Eye (tissue), 1 donor: ENCODE measurements around the gene WBP1L.

Experiments
- DNase-seq: peaks from one replicate; pipeline ENCODE4 v3.0.0-alpha.2; 2015

Gene WBP1L

GRCh38 chr10:102759497-102760210 is 15.9 kb downstream of the WBP1L start:
- DNase-seq, result no peak

GRCh38 chr10:102761981-102762380 is 18.2 kb downstream of the WBP1L start:
- DNase-seq, result no peak

DNA sequence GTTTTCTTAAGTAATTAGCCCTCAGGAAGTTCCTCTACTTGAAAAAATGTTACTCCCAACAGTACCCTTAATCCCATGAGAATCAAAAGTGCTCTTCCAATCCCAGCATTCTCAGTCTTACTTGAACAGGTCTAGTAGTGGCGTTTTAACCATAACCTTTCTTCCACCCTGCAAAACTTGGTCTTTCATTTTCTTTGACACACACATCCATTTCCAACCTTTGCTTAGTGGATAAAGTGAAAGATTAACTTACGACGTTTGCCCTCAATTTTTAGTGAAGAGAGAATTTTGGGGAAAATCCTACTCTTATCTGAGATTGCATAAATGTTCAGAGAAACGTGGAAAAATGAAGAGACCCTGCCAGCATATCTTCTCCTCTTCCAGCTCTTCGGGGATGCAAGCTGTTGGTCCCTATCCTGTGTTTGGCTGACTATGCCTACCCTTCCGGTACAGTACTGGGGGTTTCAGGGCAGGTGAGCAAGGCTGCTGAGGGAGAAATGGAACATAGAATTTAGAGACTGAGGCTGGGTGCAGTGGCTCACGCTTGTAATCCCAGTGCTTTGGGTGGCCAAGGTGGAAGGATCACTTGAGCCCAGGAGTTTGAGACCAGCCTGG is 18.8 kb downstream of the WBP1L start:
- DNase-seq, result no peak

GRCh38 chr10:102763037-102763607 is 19.4 kb downstream of the WBP1L start:
- no peak for DNase-seq

DNA sequence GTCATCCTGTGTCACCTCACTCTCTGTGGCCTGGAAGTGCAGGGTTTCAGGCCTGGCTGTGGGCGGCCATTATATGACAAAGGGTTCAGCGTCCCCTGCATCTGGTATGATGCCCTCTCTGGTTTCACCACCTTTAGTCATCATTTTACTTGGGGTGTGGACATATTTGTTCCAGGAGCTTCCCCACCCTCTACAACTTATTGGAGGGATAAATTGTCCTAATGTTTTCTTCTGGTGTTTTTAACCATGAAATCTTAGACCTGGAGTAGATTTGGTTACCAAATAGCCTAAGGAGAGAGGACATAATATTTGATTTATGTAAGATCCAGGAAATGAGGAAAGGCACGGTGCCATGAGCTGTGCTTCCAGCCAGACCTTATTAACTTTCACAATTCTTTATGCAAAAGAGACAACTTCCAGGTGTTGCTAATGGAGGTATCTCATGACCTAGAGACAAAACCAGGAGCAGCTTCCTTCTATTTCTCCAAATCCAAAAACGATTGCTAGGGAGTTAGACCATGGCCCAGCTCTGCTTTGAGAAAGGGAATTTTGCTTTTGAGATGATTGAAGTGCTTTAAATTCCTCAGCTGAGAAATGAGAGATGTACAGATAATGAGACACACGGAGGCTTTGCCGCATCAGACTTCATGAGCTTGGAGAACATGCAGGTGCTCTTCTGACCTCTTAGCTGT is 20.9 kb downstream of the WBP1L start:
- no peak for DNase-seq

DNA sequence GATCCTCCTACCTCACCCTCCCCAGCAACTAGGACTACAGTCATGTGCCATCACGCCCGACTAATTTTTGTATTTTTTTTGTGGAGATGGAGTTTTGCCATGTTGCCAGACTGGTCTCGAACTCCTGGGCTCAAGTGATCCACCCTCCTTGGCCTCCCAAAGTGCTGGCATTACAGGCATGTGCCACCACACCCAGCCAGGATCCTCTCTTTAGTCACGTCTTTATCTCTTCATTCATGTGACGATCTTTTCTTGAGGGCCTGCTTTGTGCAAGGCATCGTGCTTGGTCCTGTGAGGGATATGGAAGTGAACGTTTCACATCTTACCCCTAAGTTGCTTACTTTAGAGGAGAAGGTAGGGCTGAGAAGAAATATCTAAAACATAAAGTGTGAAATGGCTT is 21.6 kb downstream of the WBP1L start:
- DNase-seq, result no peak

GRCh38 chr10:102767428-102768160 is 23.8 kb downstream of the WBP1L start:
- DNase-seq, result no peak

- DNase-seq, result no peak
Observed at GRCh38 chr10:102769375-102770107, 25.8 kb downstream of the WBP1L start.

- no peak for DNase-seq
Observed at GRCh38 chr10:102770108-102770482, 26.3 kb downstream of the WBP1L start.

DNA sequence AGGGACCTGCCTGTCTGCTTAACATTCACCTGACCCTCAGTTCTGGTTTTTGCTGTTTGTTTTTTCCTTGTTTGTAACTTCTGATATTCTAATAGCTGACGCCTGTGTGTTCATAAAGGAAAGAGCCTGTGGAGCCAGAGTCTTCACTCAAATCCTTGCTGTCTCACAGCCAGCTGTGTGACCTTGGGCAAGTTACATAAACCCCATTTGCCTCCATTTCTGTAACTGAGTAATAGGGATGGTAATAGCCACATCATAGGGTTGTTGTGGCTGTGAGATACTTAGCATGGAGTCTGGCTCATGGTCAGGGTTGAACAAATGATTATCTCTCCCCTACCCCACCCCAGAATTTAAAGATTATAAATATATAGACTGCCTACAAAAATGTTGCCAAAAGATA is 27.0 kb downstream of the WBP1L start:
- DNase-seq, result no peak

DNA sequence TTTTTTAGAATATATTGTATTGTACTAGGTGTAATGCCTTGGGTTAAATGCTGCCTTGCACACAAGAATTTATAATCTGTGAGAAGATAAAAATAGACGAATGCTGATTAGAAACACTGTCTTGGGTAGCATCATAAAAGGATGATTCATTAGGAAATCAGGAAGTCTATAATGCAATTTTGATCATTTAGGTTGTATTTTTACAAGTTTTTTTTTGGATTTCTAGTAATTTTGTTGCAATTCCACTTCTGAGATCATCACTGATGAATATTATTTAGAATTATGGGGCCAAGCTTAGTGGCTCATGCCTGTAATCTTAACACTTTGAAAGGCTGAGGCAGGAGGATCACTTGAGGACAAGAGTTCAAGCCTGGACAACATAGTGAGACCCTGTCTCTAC is 29.6 kb downstream of the WBP1L start:
- DNase-seq, result no peak

- no peak for DNase-seq
Observed at GRCh38 chr10:102773986-102774385, 30.2 kb downstream of the WBP1L start.

DNA sequence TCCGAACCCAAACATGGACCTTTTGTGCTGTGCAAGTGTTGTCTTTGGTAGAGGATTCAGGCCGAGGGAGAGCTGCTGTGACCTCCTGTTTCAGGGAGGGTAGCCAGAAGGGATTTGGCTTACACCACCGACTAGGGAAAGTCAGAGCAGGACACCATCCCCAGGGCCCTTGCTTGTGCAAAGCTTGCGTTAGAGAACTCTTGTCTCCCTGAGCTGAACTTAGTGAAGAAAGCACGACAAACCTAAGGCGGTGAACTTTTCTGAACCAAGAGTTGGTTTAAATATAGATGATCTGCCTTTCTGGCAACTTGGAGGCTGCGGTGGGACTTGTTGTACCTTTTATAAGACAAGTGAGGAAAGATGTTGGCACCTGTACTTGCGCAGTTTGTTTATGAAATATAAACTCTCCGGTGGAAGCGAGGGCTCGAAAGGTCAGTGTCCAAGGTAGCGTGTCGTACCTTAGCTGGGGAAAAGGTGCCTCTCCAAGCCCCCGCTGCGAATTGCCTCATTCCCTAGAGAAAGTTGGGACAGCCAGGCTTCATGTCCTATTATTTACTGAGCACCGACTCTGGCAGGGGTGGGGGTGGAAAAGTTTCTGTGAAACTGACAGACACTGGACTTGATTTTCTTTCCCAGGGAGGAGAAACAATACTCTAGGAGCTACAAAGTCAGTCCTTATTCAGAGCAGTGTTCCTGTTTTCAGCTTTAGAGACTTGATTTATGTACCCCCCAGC is 31.6 kb downstream of the WBP1L start:
- no peak for DNase-seq

DNA sequence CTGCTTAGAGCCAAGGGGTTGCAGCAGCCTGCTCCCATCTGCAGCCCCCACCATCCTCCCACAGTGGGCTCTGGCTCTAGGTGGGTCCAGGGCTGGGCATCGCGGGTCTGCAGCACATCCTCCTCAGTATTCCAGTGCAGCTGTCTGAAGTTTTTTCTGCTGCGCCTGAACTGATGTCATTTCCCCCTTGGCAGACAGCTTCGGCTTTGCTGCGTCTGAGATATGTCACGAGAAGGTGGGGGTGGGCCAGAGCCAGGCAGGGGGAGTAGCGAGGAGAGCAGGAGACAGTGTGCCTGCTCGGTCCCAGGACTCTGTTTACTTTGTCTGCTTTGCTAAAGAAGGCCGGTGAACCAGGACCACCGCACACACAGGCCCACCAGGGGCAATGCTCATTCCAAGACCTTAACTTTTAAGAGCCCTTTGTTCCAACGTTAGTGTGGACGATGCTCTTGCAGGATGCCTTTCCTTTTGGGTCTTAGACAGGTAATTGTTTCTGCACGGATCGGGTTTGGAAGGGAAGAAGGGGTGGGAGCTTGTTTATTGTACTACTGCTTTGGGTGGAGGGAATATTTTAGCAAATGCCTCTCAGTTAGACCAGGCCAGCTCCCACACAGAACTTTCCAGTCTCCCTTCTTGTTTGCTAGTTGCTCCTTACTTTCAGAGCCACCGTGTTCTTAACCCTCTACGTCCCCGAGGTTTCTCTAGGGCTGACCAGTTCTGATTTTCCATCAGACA is 32.4 kb downstream of the WBP1L start:
- peak; percentile 92 for DNase-seq

- peak; percentile 94 for DNase-seq
Observed at GRCh38 chr10:102776779-102777456, 33.2 kb downstream of the WBP1L start.

- no peak for DNase-seq
Observed at GRCh38 chr10:102777711-102778453, 34.1 kb downstream of the WBP1L start.

- no peak for DNase-seq
Observed at GRCh38 chr10:102778781-102779180, 35.0 kb downstream of the WBP1L start.

- DNase-seq, result no peak
Observed at GRCh38 chr10:102779680-102780526, 36.2 kb downstream of the WBP1L start.

DNA sequence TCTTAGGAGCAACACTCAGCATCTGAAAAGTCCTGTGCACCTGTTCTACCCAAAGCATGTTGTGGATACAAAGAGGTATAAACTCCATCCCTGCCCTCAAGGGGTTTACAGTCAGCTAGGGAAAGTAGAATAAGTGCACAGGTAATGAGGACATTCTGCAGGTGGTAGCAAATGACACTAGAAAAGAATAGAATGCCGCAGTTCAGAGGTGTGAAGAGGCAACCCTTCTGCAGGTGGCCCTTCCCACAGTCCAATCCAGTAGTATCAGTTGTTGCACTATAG is 36.7 kb downstream of the WBP1L start:
- no peak for DNase-seq
